OCI-LY7 (cell line): ENCODE data around the gene REEP5. TPM values are rescaled to one million over a fixed set of nuclear protein-coding genes. Genes with fewer than 3 reads are reported as not detected.

Experiments used
- Bru-seq: library from RNA; stranded (reverse); fragments of 400-500 nt; gene quantifications from one replicate; lab custom pipeline; 2021; lab: Mats Ljungman, UMichigan
- BruChase-seq, 2 experiments: library from RNA; stranded (reverse); fragments of 400-500 nt; gene quantifications; one replicate each; lab custom pipeline; 2021; lab: Mats Ljungman, UMichigan
- BruUV-seq: library from RNA; stranded (reverse); fragments of 400-500 nt; replicated peaks from 2 replicates; lab custom pipeline; 2021; lab: Mats Ljungman, UMichigan
- CTCF ChIA-PET: fragments of 300-600 bp; sonication (Branson Sonifier 250); formaldehyde crosslinking; loops from one replicate; lab custom pipeline; 2022; ENCODE audit warnings: antibody characterized with exemption; ENCODE audit not compliant: unreplicated experiment; lab: Charles Lee
- POLR2A ChIA-PET: fragments of 300-600 bp; sonication (Branson Sonifier 250); formaldehyde crosslinking; loops from one replicate; lab custom pipeline; 2022; ENCODE audit warnings: antibody characterized with exemption; lab: Charles Lee
- DNase-seq: peaks from one replicate; pipeline ENCODE4 v3.0.0-alpha.2; 2015; ENCODE audit warnings: low spot score
- H2AFZ ChIP-seq: fragments of 200-600 bp; sonication (generic), shearing (Covaris generic); 2 replicates; pipeline ENCODE4 v1.6.1; 2014; ENCODE audit warnings: mild to moderate bottlenecking, antibody characterized with exemption, low read length, moderate library complexity
- H3K27ac ChIP-seq: fragments of 200-600 bp; sonication (generic); 2 replicates; pipeline ENCODE4 v1.5.1; 2014; ENCODE audit warnings: mixed run types, low read depth, mild to moderate bottlenecking, moderate library complexity, low read length, inconsistent platforms; ENCODE audit not compliant: poor library complexity, severe bottlenecking
- H3K36me3 ChIP-seq: fragments of 200-600 bp; sonication (generic); 2 replicates; pipeline ENCODE4 v1.6.1; 2014; ENCODE audit warnings: mild to moderate bottlenecking, antibody characterized with exemption, low read length, moderate library complexity, mixed read lengths; ENCODE audit not compliant: insufficient read depth
- H3K4me1 ChIP-seq: fragments of 200-600 bp; sonication (generic); 2 replicates; pipeline ENCODE4 v1.5.1; 2014; ENCODE audit warnings: mild to moderate bottlenecking, low read length; ENCODE audit not compliant: insufficient read depth, poor library complexity, severe bottlenecking
- H3K4me2 ChIP-seq: fragments of 200-600 bp; sonication (generic); 2 replicates; pipeline ENCODE4 v1.6.1; 2014; ENCODE audit warnings: mild to moderate bottlenecking, low read length
- H3K4me3 ChIP-seq: fragments of 200-600 bp; sonication (generic); 2 replicates; pipeline ENCODE4 v1.5.1; 2014; ENCODE audit warnings: mild to moderate bottlenecking, low read depth, low read length; ENCODE audit not compliant: poor library complexity, severe bottlenecking
- H3K79me2 ChIP-seq: fragments of 200-600 bp; sonication (generic); 2 replicates; pipeline ENCODE4 v1.6.1; 2016; ENCODE audit warnings: low read depth, mild to moderate bottlenecking, low read length, moderate library complexity, mixed read lengths; ENCODE audit not compliant: insufficient read depth
- H3K9me2 ChIP-seq: fragments of 200-600 bp; sonication (generic); 2 replicates; pipeline ENCODE4 v1.6.1; 2016; ENCODE audit warnings: mild to moderate bottlenecking, low read length, mixed read lengths; ENCODE audit not compliant: insufficient read depth
- H3K9me3 ChIP-seq: fragments of 200-600 bp; sonication (generic); 2 replicates; pipeline ENCODE4 v1.6.1; 2014; ENCODE audit warnings: mild to moderate bottlenecking, mixed run types, low read length, mixed read lengths
- H4K20me1 ChIP-seq: fragments of 200-600 bp; sonication (generic); 2 replicates; pipeline ENCODE4 v1.6.1; 2014; ENCODE audit warnings: mild to moderate bottlenecking, antibody characterized with exemption, low read length, moderate library complexity, mixed read lengths; ENCODE audit not compliant: insufficient read depth
- EZH2phosphoT487 ChIP-seq: fragments of 200-600 bp; sonication (generic); IDR thresholded peaks from 2 replicates; pipeline ENCODE4 v1.6.1; 2018; ENCODE audit warnings: low read depth, borderline replicate concordance, mild to moderate bottlenecking, mixed run types, antibody characterized with exemption, low read length, moderate library complexity, mixed read lengths
- intact Hi-C: fragments of 100-400 bp; cut with micrococcal nuclease; formaldehyde crosslinking; loops from one replicate; pipeline ENCODE4 v1.10.0; 2022; ENCODE audit not compliant: unreplicated experiment
- long read RNA-seq: library from polyadenylated mRNA; stranded (forward); transcript quantifications from one replicate; pipeline ENCODE4 v2.0.0, GENCODE V29; 2022
- total RNA-seq, 2 experiments: library from RNA; depleted of rRNA in 1 of 2; stranded (reverse); fragments of >200 nt in 1 of 2; shearing (Covaris generic) in 1 of 2; gene quantifications; 2 replicates each; pipeline ENCODE4 v1.2.3, GENCODE V29; 2014 to 2022
- TF ChIP-seq, protein P1 (sequence below): fragments of 200-600 bp; sonication (generic); conservative IDR thresholded peaks from 2 replicates; pipeline ENCODE4 v1.5.1; 2014; ENCODE audit warnings: mild to moderate bottlenecking, antibody characterized with exemption, low read length, moderate library complexity, mixed read lengths

Gene REEP5
- total RNA-seq (2014; rRNA removed; shearing (Covaris generic)) (20.9 and 25.5 TPM in 2 replicates), total RNA-seq (2022) (29.5 and 32.0 TPM in 2 replicates), Bru-seq, nascent RNA (percentile 82 among the genes with signal in this experiment), BruChase-seq, experiment 1, labeled RNA remaining after a 6-hour chase (percentile 74 among the genes with signal in this experiment), BruChase-seq, experiment 2, labeled RNA remaining after a 2-hour chase (percentile 78 among the genes with signal in this experiment)
- long read RNA-seq, transcript REEP5-202 (5 exons, 3,326 nt) = major isoform, 74 of 81 reads
- long read RNA-seq, partial matches to known transcripts = 1 of 81 reads
- long read RNA-seq, other reads (novel, unspliced or antisense) = 5 of 81 reads

DNA sequence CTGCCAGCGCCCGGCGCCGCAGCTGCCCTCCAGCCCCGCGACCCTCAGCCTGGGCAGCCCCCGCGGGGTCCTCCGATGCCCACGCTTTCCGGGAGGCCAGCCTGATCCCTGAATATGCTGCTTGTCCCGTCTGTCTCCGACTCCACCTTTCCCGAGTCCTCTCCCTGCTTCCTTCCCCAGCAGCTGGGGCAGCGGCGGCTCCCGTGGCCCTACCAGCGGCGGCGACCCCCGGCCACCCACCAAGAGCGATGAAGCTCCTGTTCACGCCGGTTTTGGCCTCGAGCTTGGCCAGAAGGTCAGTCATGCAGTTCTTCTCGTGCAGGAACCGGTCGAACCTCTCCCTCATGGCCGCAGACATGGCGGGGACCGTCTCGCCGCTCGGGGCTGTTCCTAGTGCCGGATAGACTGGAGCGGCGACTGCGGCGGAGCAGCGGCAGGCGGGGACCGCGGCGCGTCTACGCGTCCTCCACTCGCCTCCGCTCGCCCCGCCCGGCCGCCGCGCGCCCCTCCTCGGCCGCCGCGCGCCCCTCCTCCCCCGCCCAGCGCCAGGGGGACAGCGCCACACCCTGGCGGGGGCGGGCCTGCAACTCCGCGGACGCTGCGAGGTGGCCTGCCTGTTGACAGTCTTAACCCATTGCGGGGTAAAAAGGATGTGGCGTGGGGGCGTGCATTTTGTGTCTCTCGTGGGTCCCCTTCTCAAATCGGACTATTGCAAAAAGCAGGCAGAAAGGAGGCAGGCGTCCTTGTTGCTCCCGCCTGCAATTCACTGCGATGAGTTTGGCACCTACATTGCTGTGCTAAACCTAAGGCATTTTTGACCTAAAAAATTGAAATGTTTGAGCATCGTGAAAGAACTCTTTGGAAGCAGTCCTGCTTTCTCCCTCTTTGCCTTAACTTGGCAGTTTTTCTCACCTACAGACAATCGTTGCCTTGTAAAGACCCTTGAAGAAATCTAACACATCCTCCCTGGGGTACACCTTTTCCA, at the start of gene REEP5:
TSS of gene REEP5 (minus strand) at position 395 of the 985 bp plus-strand sequence. CDS start at position 358, 37 bp downstream.
- TF ChIP-seq, protein P1, sequence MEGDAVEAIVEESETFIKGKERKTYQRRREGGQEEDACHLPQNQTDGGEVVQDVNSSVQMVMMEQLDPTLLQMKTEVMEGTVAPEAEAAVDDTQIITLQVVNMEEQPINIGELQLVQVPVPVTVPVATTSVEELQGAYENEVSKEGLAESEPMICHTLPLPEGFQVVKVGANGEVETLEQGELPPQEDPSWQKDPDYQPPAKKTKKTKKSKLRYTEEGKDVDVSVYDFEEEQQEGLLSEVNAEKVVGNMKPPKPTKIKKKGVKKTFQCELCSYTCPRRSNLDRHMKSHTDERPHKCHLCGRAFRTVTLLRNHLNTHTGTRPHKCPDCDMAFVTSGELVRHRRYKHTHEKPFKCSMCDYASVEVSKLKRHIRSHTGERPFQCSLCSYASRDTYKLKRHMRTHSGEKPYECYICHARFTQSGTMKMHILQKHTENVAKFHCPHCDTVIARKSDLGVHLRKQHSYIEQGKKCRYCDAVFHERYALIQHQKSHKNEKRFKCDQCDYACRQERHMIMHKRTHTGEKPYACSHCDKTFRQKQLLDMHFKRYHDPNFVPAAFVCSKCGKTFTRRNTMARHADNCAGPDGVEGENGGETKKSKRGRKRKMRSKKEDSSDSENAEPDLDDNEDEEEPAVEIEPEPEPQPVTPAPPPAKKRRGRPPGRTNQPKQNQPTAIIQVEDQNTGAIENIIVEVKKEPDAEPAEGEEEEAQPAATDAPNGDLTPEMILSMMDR = peak; percentile 82
- TF ChIP-seq EZH2phosphoT487 = no peak
- intact Hi-C loops = loop anchor here (1.0 to 10.0 kb wide), 5 partner anchors 54 to 600 kb away; partner anchors contain the start of genes DCP2 and SRP19
- ChIA-PET CTCF (interaction anchor here (0.6 to 1.0 kb wide), 4 partner anchors 9 to 230 kb away, joined by 3 read pairs; no protein-coding TSS in a partner anchor), POLR2A (interaction anchor here (0.6 to 4.4 kb wide), 13 partner anchors 9 to 601 kb away, joined by 3 to 20 read pairs (median 3); partner anchors contain the start of genes DCP2 and SRP19)
- peaks cover 6% of the 10 kb centered on the region; the same call in 1 of the 2 replicates for H3K9me3 ChIP-seq
- peaks cover 70% of the 10 kb centered on the region for H3K4me1 ChIP-seq
- H4K20me1 ChIP-seq = peaks cover 4% of the 10 kb centered on the region; the same call in 1 of the 2 replicates
- peak within 1 kb of the TSS; percentile 88 for H2AFZ ChIP-seq
- H3K9me2 ChIP-seq = no peaks in the 10 kb centered on the region
- peak within 1 kb of the TSS; percentile 85 for H3K4me3 ChIP-seq
- BruUV-seq = no TSS peak
- peaks cover 20% of the 10 kb centered on the region; the same call in 1 of the 2 replicates for H3K79me2 ChIP-seq
- H3K4me2 ChIP-seq = peak within 1 kb of the TSS; percentile 91
- peaks cover 31% of the 10 kb centered on the region for H3K36me3 ChIP-seq
- peak within 1 kb of the TSS; percentile 92 for H3K27ac ChIP-seq
- DNase-seq = peak; percentile 90

DNA sequence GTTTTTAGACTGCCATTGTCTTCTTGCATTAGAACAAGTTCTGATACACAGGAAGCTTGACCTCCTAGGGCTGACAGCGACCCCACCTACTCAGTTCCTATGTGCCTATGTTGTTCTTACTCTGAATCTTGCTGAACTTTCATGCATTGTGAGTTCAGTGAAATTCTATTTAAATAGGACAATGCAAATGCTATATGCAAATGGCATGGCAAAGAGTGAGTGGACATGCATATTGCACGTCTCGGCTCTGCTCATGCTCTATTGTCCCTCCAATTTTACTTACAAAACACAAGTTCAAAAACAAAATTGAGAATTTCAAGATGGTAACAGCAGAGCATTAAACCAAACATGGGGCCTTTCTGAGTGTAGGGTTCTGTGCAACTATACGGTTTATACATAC, 49.2 kb upstream of the REEP5 start:
- H3K27ac ChIP-seq = no peak overlapping the region
- no peak for DNase-seq
- no peak overlapping the region for H3K4me3 ChIP-seq
- no peaks in the 10 kb centered on the region for H3K36me3 ChIP-seq
- CTCF ChIA-PET = no interaction called here
- H3K9me3 ChIP-seq = no peaks in the 10 kb centered on the region
- peaks cover 8% of the 10 kb centered on the region for H3K4me1 ChIP-seq
- no peaks in the 10 kb centered on the region for H4K20me1 ChIP-seq
- no peaks in the 10 kb centered on the region for H3K9me2 ChIP-seq
- no peak overlapping the region for H3K4me2 ChIP-seq
- no TSS peak for BruUV-seq
- POLR2A ChIA-PET = interaction anchor here (0.8 kb wide), 1 partner anchor 110 kb away, joined by 3 read pairs; the partner anchor contains the start of gene SRP19
- intact Hi-C loops = no loop called here
- no peaks in the 10 kb centered on the region for H3K79me2 ChIP-seq
- no peak for TF ChIP-seq EZH2phosphoT487
- TF ChIP-seq, protein P1 = no peak
- no peak overlapping the region for H2AFZ ChIP-seq
